Esophagus muscularis mucosa (tissue), 4 donors: ENCODE measurements around the gene SLCO3A1.

ENCODE experiments used
- CTCF ChIP-seq, 3 experiments: fragments of 200-600 bp in 2 of 3; fragments of 450-650 bp in 1 of 3; sonication (generic) in 2 of 3; IDR thresholded peaks; one replicate each; pipeline ENCODE4 v1.5.1; 2017 to 2019; ENCODE audit warnings: antibody characterized with exemption in 3 of 3, mild to moderate bottlenecking in 2 of 3, moderate library complexity in 1 of 3
- EP300 ChIP-seq: sonication (generic); formaldehyde crosslinking; IDR thresholded peaks from one replicate; pipeline ENCODE4 v1.6.1; 2017; ENCODE audit warnings: antibody characterized with exemption
- POLR2A ChIP-seq: fragments of 450-650 bp; IDR thresholded peaks from one replicate; pipeline ENCODE4 v1.6.1; 2017; ENCODE audit warnings: antibody characterized with exemption, moderate library complexity, mild to moderate bottlenecking, low read depth

- TF ChIP-seq CTCF (IDR thresholded peaks at IDR 0.05) (no peak), EP300 (no peak), POLR2A (no peak)
Measured at GRCh38 chr15:91841861-91842260, 11.6 kb upstream of the SLCO3A1 start.
